CD4-positive, CD25-positive, alpha-beta regulatory T cell (primary cell): ENCODE data around the gene TGM3. TPM values are rescaled to one million over a fixed set of nuclear protein-coding genes. Genes with fewer than 3 reads are reported as not detected.

Experiments
- ATAC-seq, 2 donors: fragments of 150-1000 bp; cut with Tn5 transposase; one replicate each; pipeline ENCODE4 v1.10.0; 2021; ENCODE audit warnings: low read depth in 2 of 2, moderate number of reproducible peaks in 2 of 2, moderate library complexity in 1 of 2
- DNase-seq, 3 donors: peaks; one replicate each; pipeline versions ENCODE4 v3.0.0 to v3.0.0-alpha.2; 2012 to 2022; ENCODE audit warnings: mixed read lengths in 1 of 3
- H3K27ac ChIP-seq: one replicate; pipeline ENCODE4 v1.7.0; 2013; ENCODE audit warnings: mild to moderate bottlenecking, low read length; ENCODE audit not compliant: insufficient read depth, poor library complexity, severe bottlenecking
- H3K27me3 ChIP-seq: one replicate; pipeline ENCODE4 v1.7.0; 2013; ENCODE audit warnings: low read length; ENCODE audit not compliant: control insufficient read depth, insufficient read depth
- H3K36me3 ChIP-seq: one replicate; pipeline ENCODE4 v1.7.0; 2013; ENCODE audit warnings: mild to moderate bottlenecking, low read length, moderate library complexity; ENCODE audit not compliant: control insufficient read depth, insufficient read depth
- H3K4me1 ChIP-seq: 2 replicates; pipeline ENCODE4 v1.7.0; 2013; ENCODE audit warnings: mild to moderate bottlenecking, low read length; ENCODE audit not compliant: insufficient read depth, control insufficient read depth, poor library complexity, severe bottlenecking
- H3K4me3 ChIP-seq: one replicate; pipeline ENCODE4 v1.7.0; 2013; ENCODE audit warnings: low read depth, mild to moderate bottlenecking, low read length, moderate library complexity
- H3K9me3 ChIP-seq, 2 experiments: 1 replicate in 1 of 2; 2 replicates in 1 of 2; pipeline ENCODE4 v1.7.0; 2013; ENCODE audit warnings: low read length in 2 of 2, mild to moderate bottlenecking in 1 of 2, moderate library complexity in 1 of 2; ENCODE audit not compliant: control insufficient read depth in 2 of 2
- H3K27ac Mint-ChIP-seq, 3 donors: one replicate each; pipeline ENCODE4 v1.8.0; 2020 to 2022; ENCODE audit warnings: mild to moderate bottlenecking in 3 of 3, mixed read lengths in 3 of 3, moderate library complexity in 2 of 3
- H3K27me3 Mint-ChIP-seq: one replicate; pipeline ENCODE4 v1.8.0; 2022; ENCODE audit warnings: mild to moderate bottlenecking, mixed read lengths
- H3K36me3 Mint-ChIP-seq: one replicate; pipeline ENCODE4 v1.8.0; 2020; ENCODE audit warnings: mixed read lengths
- H3K4me1 Mint-ChIP-seq, 4 donors: one replicate each; pipeline ENCODE4 v1.8.0; 2020 to 2022; ENCODE audit warnings: mixed read lengths in 4 of 4, mild to moderate bottlenecking in 1 of 4
- H3K4me3 Mint-ChIP-seq, 4 donors: one replicate each; pipeline ENCODE4 v1.8.0; 2020 to 2022; ENCODE audit warnings: mild to moderate bottlenecking in 4 of 4, mixed read lengths in 4 of 4, moderate library complexity in 3 of 4
- H3K9me3 Mint-ChIP-seq, 7 donors: one replicate each; pipeline ENCODE4 v1.8.0; 2020 to 2022; ENCODE audit warnings: mixed read lengths in 7 of 7, mild to moderate bottlenecking in 3 of 7, moderate library complexity in 2 of 7
- polyA plus RNA-seq, 4 donors: library from polyadenylated mRNA; unstranded; fragments of 300-500 nt; fragmentation: Illumina TruSeq; gene quantifications; one replicate each; pipeline ENCODE4 v1.2.3, GENCODE V29; 2021
- total RNA-seq: library from RNA; stranded (reverse); gene quantifications from one replicate; pipeline ENCODE4 v1.2.3, GENCODE V29; 2022

Gene TGM3
- total RNA-seq (not detected), polyA plus RNA-seq (not detected)

GRCh38 chr20:2295886-2296515 lies at the start of gene TGM3:
Gene TGM3, plus strand, starts transcription at chr20:2296001. Its CDS starts 63 bp downstream, at chr20:2296064.
- Mint-ChIP-seq H3K4me3 (no peak within 1 kb of the TSS), H3K27ac (no peak within 1 kb of the TSS), H3K4me1 (peaks cover 0 to 2% (median 0%) of the 10 kb centered on the region in 4 donors), H3K9me3 (no peaks in the 10 kb centered on the region), H3K27me3 (peaks cover 8% of the 10 kb centered on the region), H3K36me3 (no peaks in the 10 kb centered on the region)
- H3K9me3 ChIP-seq, result no peaks in the 10 kb centered on the region
- DNase-seq (no peak), ATAC-seq (no peak)
- no peaks in the 10 kb centered on the region for H3K36me3 ChIP-seq
- H3K4me3 ChIP-seq, result no peak within 1 kb of the TSS
- H3K4me1 ChIP-seq, result no peaks in the 10 kb centered on the region
- H3K27me3 ChIP-seq, result no peaks in the 10 kb centered on the region
- H3K27ac ChIP-seq, result no peak within 1 kb of the TSS

- Mint-ChIP-seq H3K4me3 (no peak overlapping the region), H3K27me3 (peaks cover 17% of the 10 kb centered on the region), H3K4me1 (no peaks in the 10 kb centered on the region), H3K9me3 (peaks cover 0 to 2% (median 0%) of the 10 kb centered on the region in 7 donors), H3K27ac (no peak overlapping the region), H3K36me3 (no peaks in the 10 kb centered on the region)
- ATAC-seq, result no peak
- H3K4me3 ChIP-seq, result no peak overlapping the region
- H3K4me1 ChIP-seq, result no peaks in the 10 kb centered on the region
- no peaks in the 10 kb centered on the region for H3K9me3 ChIP-seq
- no peaks in the 10 kb centered on the region for H3K27me3 ChIP-seq
- H3K36me3 ChIP-seq, result no peaks in the 10 kb centered on the region
- no peak for DNase-seq
- H3K27ac ChIP-seq, result no peak overlapping the region
These were observed 49.7 kb upstream of the TGM3 start for GRCh38 chr20:2246069-2246491.

- Mint-ChIP-seq H3K27me3 (peaks cover 17% of the 10 kb centered on the region), H3K4me1 (no peaks in the 10 kb centered on the region), H3K36me3 (no peaks in the 10 kb centered on the region), H3K9me3 (no peaks in the 10 kb centered on the region), H3K27ac (no peak overlapping the region), H3K4me3 (no peak overlapping the region)
- no peaks in the 10 kb centered on the region for H3K4me1 ChIP-seq
- ATAC-seq, result no peak
- no peak overlapping the region for H3K27ac ChIP-seq
- H3K27me3 ChIP-seq, result peaks cover 3% of the 10 kb centered on the region
- no peaks in the 10 kb centered on the region for H3K36me3 ChIP-seq
- no peak overlapping the region for H3K4me3 ChIP-seq
- no peaks in the 10 kb centered on the region for H3K9me3 ChIP-seq
- no peak for DNase-seq
These were observed 47.0 kb upstream of the TGM3 start for GRCh38 chr20:2248837-2249236.

- Histone ChIP-seq H3K9me3 (no peaks in the 10 kb centered on the region), H3K27me3 (peaks cover 3% of the 10 kb centered on the region), H3K4me3 (no peak overlapping the region), H3K4me1 (no peaks in the 10 kb centered on the region), H3K27ac (no peak overlapping the region), H3K36me3 (no peaks in the 10 kb centered on the region)
- no peak overlapping the region for H3K4me3 Mint-ChIP-seq
- no peaks in the 10 kb centered on the region for H3K9me3 Mint-ChIP-seq
- H3K27me3 Mint-ChIP-seq, result peaks cover 17% of the 10 kb centered on the region
- DNase-seq, result no peak
- ATAC-seq, result no peak
- H3K4me1 Mint-ChIP-seq, result no peaks in the 10 kb centered on the region
- no peak overlapping the region for H3K27ac Mint-ChIP-seq
- no peaks in the 10 kb centered on the region for H3K36me3 Mint-ChIP-seq
These were observed 45.9 kb upstream of the TGM3 start for GRCh38 chr20:2249935-2250334.

GRCh38 chr20:2252419-2252997 lies 43.3 kb upstream of the TGM3 start:
- Histone ChIP-seq H3K27me3 (peaks cover 3% of the 10 kb centered on the region), H3K27ac (no peak overlapping the region), H3K36me3 (no peaks in the 10 kb centered on the region), H3K4me1 (no peaks in the 10 kb centered on the region), H3K4me3 (no peak overlapping the region), H3K9me3 (no peaks in the 10 kb centered on the region)
- H3K36me3 Mint-ChIP-seq, result no peaks in the 10 kb centered on the region
- no peaks in the 10 kb centered on the region for H3K9me3 Mint-ChIP-seq
- no peak for ATAC-seq
- H3K4me3 Mint-ChIP-seq, result no peak overlapping the region
- peaks cover 11% of the 10 kb centered on the region for H3K27me3 Mint-ChIP-seq
- no peak overlapping the region for H3K27ac Mint-ChIP-seq
- no peak for DNase-seq
- H3K4me1 Mint-ChIP-seq, result no peaks in the 10 kb centered on the region

GRCh38 chr20:2253256-2253655 lies 42.5 kb upstream of the TGM3 start:
- ATAC-seq, result no peak
- Mint-ChIP-seq H3K27ac (no peak overlapping the region), H3K4me1 (no peaks in the 10 kb centered on the region), H3K36me3 (no peaks in the 10 kb centered on the region), H3K27me3 (peaks cover 11% of the 10 kb centered on the region), H3K9me3 (no peaks in the 10 kb centered on the region), H3K4me3 (no peak overlapping the region)
- H3K36me3 ChIP-seq, result no peaks in the 10 kb centered on the region
- no peaks in the 10 kb centered on the region for H3K9me3 ChIP-seq
- no peak for DNase-seq
- H3K27ac ChIP-seq, result no peak overlapping the region
- peaks cover 3% of the 10 kb centered on the region for H3K27me3 ChIP-seq
- no peak overlapping the region for H3K4me3 ChIP-seq
- no peaks in the 10 kb centered on the region for H3K4me1 ChIP-seq

GRCh38 chr20:2254333-2254732 lies 41.5 kb upstream of the TGM3 start:
- ATAC-seq (no peak), DNase-seq (no peak)
- Mint-ChIP-seq H3K27me3 (peaks cover 4% of the 10 kb centered on the region), H3K4me3 (no peak overlapping the region), H3K27ac (no peak overlapping the region), H3K4me1 (no peaks in the 10 kb centered on the region), H3K9me3 (no peaks in the 10 kb centered on the region), H3K36me3 (no peaks in the 10 kb centered on the region)
- H3K36me3 ChIP-seq, result no peaks in the 10 kb centered on the region
- no peak overlapping the region for H3K4me3 ChIP-seq
- no peak overlapping the region for H3K27ac ChIP-seq
- H3K9me3 ChIP-seq, result no peaks in the 10 kb centered on the region
- H3K4me1 ChIP-seq, result no peaks in the 10 kb centered on the region
- H3K27me3 ChIP-seq, result peaks cover 3% of the 10 kb centered on the region

GRCh38 chr20:2255926-2256531 lies 39.8 kb upstream of the TGM3 start:
- Histone ChIP-seq H3K4me1 (no peaks in the 10 kb centered on the region), H3K27ac (no peak overlapping the region), H3K4me3 (no peak overlapping the region), H3K27me3 (peaks cover 3% of the 10 kb centered on the region), H3K36me3 (no peaks in the 10 kb centered on the region), H3K9me3 (no peaks in the 10 kb centered on the region)
- DNase-seq (no peak), ATAC-seq (no peak)
- Mint-ChIP-seq H3K4me3 (peak overlapping the region in 1 of 4 donors; percentile 24), H3K4me1 (no peaks in the 10 kb centered on the region), H3K36me3 (no peaks in the 10 kb centered on the region), H3K27me3 (no peaks in the 10 kb centered on the region), H3K27ac (no peak overlapping the region), H3K9me3 (no peaks in the 10 kb centered on the region)
